ENCODE measurements around the gene BTBD9.

DNA sequence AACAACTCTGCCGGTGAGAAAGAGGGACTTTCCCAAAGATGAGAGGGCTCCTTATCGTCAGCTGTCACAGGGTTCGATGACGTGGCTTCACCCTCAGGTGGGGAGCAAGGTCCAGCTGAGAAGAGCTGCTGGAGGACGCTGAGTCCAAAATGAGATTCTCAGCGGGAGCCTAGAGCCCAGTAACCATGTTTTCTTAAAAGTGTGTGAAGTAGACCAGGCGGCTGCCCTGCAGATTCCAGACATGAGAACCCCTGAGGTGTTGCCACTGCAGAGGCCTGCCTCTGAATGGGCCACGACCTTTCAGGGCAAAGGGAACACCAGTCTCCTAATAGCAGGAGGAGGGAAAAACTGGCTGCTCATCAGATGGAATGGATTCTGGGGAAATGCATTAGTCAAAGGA is 375.1 kb downstream of the BTBD9 start:
- TF ChIP-seq CTCF (IDR thresholded peaks at IDR 0.05) (no peak), POLR2A (IDR thresholded peaks at IDR 0.05) (no peak)

Data from vagina (tissue), 2 donors.